ENCODE results near the gene PHF11. TPM values are rescaled to one million over a fixed set of nuclear protein-coding genes. Genes with fewer than 3 reads are reported as not detected.
"Not testable (repeated sequence)": the region's sequence is repeated elsewhere in the genome, so short reads cannot be mapped to it uniquely, and the experiment has no call there.

The PHF11 gene
- polyA plus RNA-seq, 5 donors = 42.2 to 81.0 (median 65.6) TPM

- DNase-seq = no peak
Measured at GRCh38 chr13:49543656-49544055, 47.9 kb downstream of the PHF11 start.

GRCh38 chr13:49545661-49546060 is 49.9 kb downstream of the PHF11 start:
- no peak for DNase-seq

- DNase-seq = no peak
Measured at GRCh38 chr13:49546561-49546960, 50.8 kb downstream of the PHF11 start.

- no peak for DNase-seq
Measured at GRCh38 chr13:49549289-49549688, 53.5 kb downstream of the PHF11 start.

- DNase-seq = no peak
Measured at GRCh38 chr13:49550942-49551644, 55.3 kb downstream of the PHF11 start.

- DNase-seq = no peak
Measured at GRCh38 chr13:49553888-49554287, 58.1 kb downstream of the PHF11 start.

- no peak for DNase-seq
Measured at GRCh38 chr13:49554387-49554786, 58.6 kb downstream of the PHF11 start.

- DNase-seq = no peak
Measured at GRCh38 chr13:49559006-49559405, 63.3 kb downstream of the PHF11 start.

- no peak for DNase-seq
Measured at GRCh38 chr13:49560270-49561061, 64.7 kb downstream of the PHF11 start.

- DNase-seq = no peak
Measured at GRCh38 chr13:49561062-49561410, 65.3 kb downstream of the PHF11 start.

- no peak for DNase-seq
Measured at GRCh38 chr13:49563516-49563915, 67.8 kb downstream of the PHF11 start.

GRCh38 chr13:49565461-49565860 is 69.7 kb downstream of the PHF11 start:
- DNase-seq = not testable (repeated sequence)

GRCh38 chr13:49566461-49566860 is 70.7 kb downstream of the PHF11 start:
- no peak for DNase-seq

- no peak for DNase-seq
Measured at GRCh38 chr13:49567491-49567890, 71.7 kb downstream of the PHF11 start.

- no peak for DNase-seq
Measured at GRCh38 chr13:49569993-49570689, 74.4 kb downstream of the PHF11 start.

GRCh38 chr13:49571299-49572240 is 75.8 kb downstream of the PHF11 start:
- no peak for DNase-seq

Other genes starting within 250 kb of the PHF11 start
- gene CDADC1, start 248.0 kb upstream of the PHF11 start, polyA plus RNA-seq (ENCODE audit: insufficient read depth in 1 of 5, insufficient read length in 5 of 5, low replicate concordance in 1 of 5) = 10 to 100 TPM; 13.3 to 17.6 (median 16.5) TPM
- gene CAB39L, start 51.9 kb upstream of the PHF11 start, polyA plus RNA-seq (ENCODE audit: insufficient read depth in 1 of 5, insufficient read length in 5 of 5, low replicate concordance in 1 of 5) = 10 to 100 TPM in 3 of 5 donors, 1 to 10 TPM in 2; 8.2 to 13.0 (median 10.1) TPM
- 10 to 100 TPM; 12.9 to 22.0 (median 19.8) TPM for gene SETDB2, start 51.7 kb upstream of the PHF11 start, polyA plus RNA-seq (ENCODE audit: insufficient read depth in 1 of 5, insufficient read length in 5 of 5, low replicate concordance in 1 of 5)
- 10 to 100 TPM; 25.9 to 45.7 (median 36.6) TPM for gene RCBTB1, start 89.6 kb downstream of the PHF11 start, polyA plus RNA-seq (ENCODE audit: insufficient read depth in 1 of 5, insufficient read length in 5 of 5, low replicate concordance in 1 of 5)
- gene ARL11, start 132.6 kb downstream of the PHF11 start, polyA plus RNA-seq (ENCODE audit: insufficient read depth in 1 of 5, insufficient read length in 5 of 5, low replicate concordance in 1 of 5) = under 1 TPM; 0.50 to 0.86 (median 0.58) TPM
- gene EBPL, start 195.5 kb downstream of the PHF11 start, polyA plus RNA-seq (ENCODE audit: insufficient read depth in 1 of 5, insufficient read length in 5 of 5, low replicate concordance in 1 of 5) = 10 to 100 TPM; 68.7 to 79.5 (median 75.0) TPM

All from right lung (tissue), 5 donors.